ENCODE measurements around the gene MYBBP1A. TPM values are rescaled to one million over a fixed set of nuclear protein-coding genes. Genes with fewer than 3 reads are reported as not detected.

MYBBP1A gene
- total and polyA plus RNA-seq, 10 donors: 24.7 to 71.2 (median 51.5) TPM

- 85 to 94% (median 87%) methylated on average over 26 to 31 of the region's 31 CpGs for WGBS, 5 donors
- intact Hi-C loops (cut with DNase I; ENCODE audit: low total_unique reads): no loop called here
- Histone ChIP-seq H3K27me3 (replicated peaks in 1 of 7) (peaks cover 0 to 13% (median 0%) of the 10 kb centered on the region in 7 donors), H3K9me3 (no peaks in the 10 kb centered on the region), H3K4me1 (peaks cover 22 to 76% (median 55%) of the 10 kb centered on the region in 6 donors), H3K36me3 (no peaks in the 10 kb centered on the region), H3K27ac (peak overlapping the region in 4 of 8 donors; percentile 74 to 86 (median 80)), H3K4me3 (no peak overlapping the region)
- peak; percentile 55 for DNase-seq
- TF ChIP-seq CTCF (IDR thresholded peaks at IDR 0.05 in 8 of 11, conservative IDR thresholded peaks at IDR 0.05 in 3 of 11): no peak
- peak in 1 of 3 donors; percentile 8 for TF ChIP-seq POLR2AphosphoS5 (IDR thresholded peaks at IDR 0.05)
- no peak for TF ChIP-seq POLR2A (IDR thresholded peaks at IDR 0.05)
Measured at GRCh38 chr17:4512156-4513112, 42.8 kb downstream of the MYBBP1A start.

- peak; percentile 56 for DNase-seq
- H3K4me3 ChIP-seq: no peak overlapping the region
- intact Hi-C loops (cut with DNase I; ENCODE audit: low total_unique reads): no loop called here
- H3K27me3 ChIP-seq (replicated peaks in 1 of 7): peaks cover 0 to 20% (median 0%) of the 10 kb centered on the region in 7 donors
- peak overlapping the region in 7 of 8 donors; percentile 18 to 86 (median 77) for H3K27ac ChIP-seq
- peaks cover 22 to 80% (median 61%) of the 10 kb centered on the region in 6 donors for H3K4me1 ChIP-seq
- H3K36me3 ChIP-seq: no peaks in the 10 kb centered on the region
- H3K9me3 ChIP-seq: no peaks in the 10 kb centered on the region
- no peak for TF ChIP-seq CTCF (IDR thresholded peaks at IDR 0.05 in 8 of 11, conservative IDR thresholded peaks at IDR 0.05 in 3 of 11)
- 74 to 80% (median 76%) methylated on average over 10 of the region's 10 CpGs for WGBS, 5 donors
Measured at GRCh38 chr17:4511199-4511932, 43.8 kb downstream of the MYBBP1A start.

- Histone ChIP-seq H3K4me3 (no peak overlapping the region), H3K36me3 (no peaks in the 10 kb centered on the region), H3K27me3 (replicated peaks in 1 of 7) (peaks cover 0 to 28% (median 0%) of the 10 kb centered on the region in 7 donors), H3K4me1 (peaks cover 29 to 85% (median 64%) of the 10 kb centered on the region in 6 donors), H3K9me3 (no peaks in the 10 kb centered on the region), H3K27ac (peak overlapping the region; percentile 18 to 86 (median 76))
- intact Hi-C loops (cut with DNase I; ENCODE audit: low total_unique reads): no loop called here
- WGBS, 5 donors: 42 to 65% (median 47%) methylated on average over 7 to 11 of the region's 11 CpGs
- TF ChIP-seq POLR2A (IDR thresholded peaks at IDR 0.05) (no peak), CTCF (IDR thresholded peaks at IDR 0.05 in 8 of 11, conservative IDR thresholded peaks at IDR 0.05 in 3 of 11) (no peak), POLR2AphosphoS5 (IDR thresholded peaks at IDR 0.05) (no peak)
- DNase-seq: peak; percentile 60
Measured at GRCh38 chr17:4510618-4510941, 44.6 kb downstream of the MYBBP1A start.
